ENCODE data around the gene RAB40C.

Gene RAB40C

GRCh38 chr16:552171-552570, 37.7 kb upstream of the RAB40C start:
- TF ChIP-seq FOXP2 (optimal IDR thresholded peaks at IDR 0.05; ENCODE audit: borderline replicate concordance, extremely low read depth, extremely low read length, insufficient read depth) = no peak
- no peak for TF ChIP-seq POLR2AphosphoS5 (IDR thresholded peaks at IDR 0.05; ENCODE audit: low read depth, low read length)
- TF ChIP-seq SIN3A (IDR thresholded peaks at IDR 0.05; ENCODE audit: borderline replicate concordance, insufficient read depth, low read length) = no peak
- TF ChIP-seq REST (IDR thresholded peaks at IDR 0.05; ENCODE audit: insufficient read depth in 1 of 2, low read depth in 2 of 2, low read length in 2 of 2) = no peak
- no peak for TF ChIP-seq TAF1 (IDR thresholded peaks at IDR 0.05; ENCODE audit: borderline replicate concordance, insufficient read depth, low read length)

- TF ChIP-seq FOXP2 (optimal IDR thresholded peaks at IDR 0.05; ENCODE audit: borderline replicate concordance, extremely low read depth, extremely low read length, insufficient read depth) (no peak), SIN3A (IDR thresholded peaks at IDR 0.05; ENCODE audit: borderline replicate concordance, insufficient read depth, low read length) (no peak), REST (IDR thresholded peaks at IDR 0.05; ENCODE audit: insufficient read depth in 1 of 2, low read depth in 2 of 2, low read length in 2 of 2) (no peak), TAF1 (IDR thresholded peaks at IDR 0.05; ENCODE audit: borderline replicate concordance, insufficient read depth, low read length) (no peak), POLR2AphosphoS5 (IDR thresholded peaks at IDR 0.05; ENCODE audit: low read depth, low read length) (no peak)
Measured at GRCh38 chr16:553601-554296, 36.1 kb upstream of the RAB40C start.

DNA sequence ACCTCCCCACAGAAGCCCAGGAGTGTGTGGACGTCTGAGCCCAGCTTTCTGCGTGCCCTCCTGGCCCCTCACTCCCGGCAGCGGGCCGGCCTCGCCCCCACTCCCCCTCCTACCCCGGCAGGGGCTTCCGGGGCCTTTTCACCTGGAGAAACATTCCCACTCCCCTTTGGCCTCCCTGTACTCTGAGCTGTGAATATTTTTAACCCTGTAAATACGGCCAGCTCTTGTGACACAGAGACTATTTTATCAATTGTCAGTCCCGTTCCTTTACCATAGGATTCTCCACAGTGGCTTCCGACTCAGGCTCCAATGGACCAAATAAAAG, 35.6 kb upstream of the RAB40C start:
- TF ChIP-seq TAF1 (IDR thresholded peaks at IDR 0.05; ENCODE audit: borderline replicate concordance, insufficient read depth, low read length) (no peak), POLR2AphosphoS5 (IDR thresholded peaks at IDR 0.05; ENCODE audit: low read depth, low read length) (no peak), FOXP2 (optimal IDR thresholded peaks at IDR 0.05; ENCODE audit: borderline replicate concordance, extremely low read depth, extremely low read length, insufficient read depth) (no peak), SIN3A (IDR thresholded peaks at IDR 0.05; ENCODE audit: borderline replicate concordance, insufficient read depth, low read length) (no peak), REST (IDR thresholded peaks at IDR 0.05; ENCODE audit: insufficient read depth in 1 of 2, low read depth in 2 of 2, low read length in 2 of 2) (no peak)

DNA sequence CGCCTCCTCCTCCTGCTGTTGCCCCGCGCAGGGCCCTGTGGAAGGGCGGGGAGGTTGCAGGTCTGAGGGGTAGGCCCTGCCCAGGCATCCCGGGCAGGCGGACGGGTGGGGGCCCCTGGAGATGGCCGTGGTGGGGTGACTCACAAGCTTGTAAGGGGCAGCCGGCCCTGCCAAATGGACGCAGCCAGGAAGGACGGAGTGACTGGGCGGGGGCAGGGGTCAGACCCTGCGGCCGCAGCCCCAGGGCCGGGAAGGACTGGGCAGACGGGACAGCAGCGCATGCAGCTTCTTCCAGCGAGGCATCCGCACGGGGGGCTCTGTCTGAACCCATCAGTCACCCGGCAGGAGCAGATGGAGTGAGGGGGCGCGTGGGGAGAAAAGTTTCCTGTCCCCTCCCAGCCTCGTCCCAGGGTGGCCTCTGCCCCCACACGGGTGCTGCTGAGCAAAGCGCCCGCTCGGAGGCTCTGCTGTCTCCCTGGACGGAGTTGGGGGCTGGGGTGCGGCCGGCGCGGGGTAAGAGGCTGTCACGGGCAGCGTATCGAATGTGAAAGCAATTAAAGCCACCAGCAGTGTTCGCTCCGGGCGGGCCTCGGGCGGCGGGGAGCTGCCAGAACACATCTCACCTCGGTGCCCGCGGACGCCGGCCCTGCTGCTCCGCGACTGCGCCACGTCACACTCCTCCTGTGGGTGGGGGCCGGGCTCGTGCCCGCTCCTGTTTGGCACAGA, 35.1 kb upstream of the RAB40C start:
- TF ChIP-seq REST (IDR thresholded peaks at IDR 0.05; ENCODE audit: insufficient read depth in 1 of 2, low read depth in 2 of 2, low read length in 2 of 2) = no peak
- 0 out of 2 replicates have a peak, but pooled peaks have one; percentile 2 for TF ChIP-seq POLR2AphosphoS5 (IDR thresholded peaks at IDR 0.05; ENCODE audit: low read depth, low read length)
